GM12801 (cell line): ENCODE data around the gene DOCK7.

Source experiments
- CTCF ChIP-seq: IDR thresholded peaks from one replicate; pipeline ENCODE4 v1.5.1; 2011; ENCODE audit warnings: control low read depth; ENCODE audit not compliant: insufficient read length; ENCODE audit errors: extremely low read depth

Gene DOCK7

DNA sequence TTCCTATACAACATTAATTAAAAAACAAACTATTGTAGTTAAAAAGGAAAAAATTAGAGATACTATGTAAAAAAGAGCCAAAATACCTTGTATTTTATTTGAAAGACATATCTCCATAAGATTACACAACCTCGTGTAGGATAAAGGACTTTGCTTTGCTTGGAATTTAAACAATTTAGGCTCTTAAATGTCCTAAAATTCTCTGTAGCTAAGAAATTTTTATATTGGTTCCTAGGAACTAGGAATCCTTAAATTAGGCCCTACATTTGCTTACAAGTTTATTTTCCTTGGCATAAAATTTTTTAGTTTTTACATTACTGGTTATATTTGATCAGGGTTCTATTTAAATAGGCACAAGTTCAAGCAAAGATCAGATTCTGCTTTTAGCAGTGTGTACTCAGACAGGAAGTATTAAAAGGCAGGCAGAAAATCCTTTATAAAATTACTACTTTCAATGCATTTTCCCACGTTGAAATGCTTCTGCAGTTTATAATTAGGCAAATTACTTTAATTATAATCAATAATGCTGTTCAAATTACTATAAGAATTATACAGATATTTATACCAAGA is 94.3 kb downstream of the DOCK7 start:
- no peak for TF ChIP-seq CTCF

DNA sequence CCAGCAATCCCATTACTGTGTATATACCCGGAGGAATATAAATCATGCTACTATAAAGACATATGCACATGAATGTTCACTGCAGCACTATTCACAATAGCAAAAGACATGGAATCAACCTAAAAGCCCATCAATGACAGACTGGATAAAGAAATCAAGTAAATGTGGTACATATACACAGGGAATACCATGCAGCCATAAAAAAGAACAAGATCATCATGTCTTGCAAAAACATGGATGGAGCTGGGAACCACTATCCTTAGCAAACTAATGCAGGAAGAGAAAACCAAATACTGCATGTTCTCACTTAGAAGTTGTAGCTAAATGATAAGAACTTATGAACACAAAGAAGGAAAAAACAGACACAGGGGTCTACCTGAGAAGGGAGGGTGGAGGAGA is 97.2 kb downstream of the DOCK7 start:
- TF ChIP-seq CTCF: no peak

DNA sequence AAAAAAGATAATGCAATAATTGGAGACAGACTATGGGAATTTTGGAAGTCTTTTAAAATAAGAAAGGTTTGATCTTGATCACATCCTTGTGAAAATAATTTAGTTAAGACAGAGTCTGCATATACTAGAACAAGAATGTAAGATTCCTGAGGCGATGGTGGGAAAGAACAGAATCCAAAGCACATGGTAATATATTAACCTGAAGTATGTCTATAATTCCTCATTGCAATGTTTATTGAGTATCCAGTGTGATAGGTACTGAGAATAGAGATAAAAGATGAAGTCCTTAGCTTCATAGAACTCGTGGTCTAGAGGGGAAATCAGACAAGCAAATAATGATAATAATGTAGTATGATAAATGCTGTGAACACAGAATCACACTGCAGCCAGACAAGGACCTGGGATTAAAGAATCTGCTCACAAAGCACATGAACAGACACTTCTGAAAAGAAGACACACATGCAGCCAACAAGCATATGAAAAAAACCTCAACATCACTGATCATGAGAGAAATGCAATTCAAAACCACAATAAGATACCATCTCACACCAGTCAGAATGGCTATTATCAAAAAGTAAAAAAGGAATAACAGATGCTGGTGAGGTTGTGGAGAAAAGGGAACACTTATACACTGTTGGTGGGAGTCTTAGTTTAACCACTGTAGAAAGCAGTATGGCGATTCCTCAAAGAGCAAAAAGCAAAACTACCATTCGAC is 97.8 kb downstream of the DOCK7 start:
- TF ChIP-seq CTCF: no peak

DNA sequence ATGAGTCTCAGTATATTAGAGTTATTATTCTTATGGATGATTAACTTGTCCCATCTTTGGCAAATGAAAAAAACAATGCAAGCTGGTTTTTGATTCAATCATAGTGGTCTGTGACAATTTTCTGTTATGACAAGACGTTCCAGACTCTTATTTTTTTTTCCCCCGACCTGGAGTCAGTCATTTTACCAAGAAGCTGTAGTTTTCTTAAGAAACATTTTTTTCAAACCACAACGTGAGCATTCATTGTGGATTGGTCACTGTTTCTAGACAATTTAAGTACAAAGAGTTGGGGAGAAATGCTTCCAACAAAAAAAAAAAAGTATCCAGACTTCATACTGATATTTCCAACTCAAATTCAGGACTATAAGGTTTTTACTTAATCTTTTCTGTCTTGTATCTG is 98.9 kb downstream of the DOCK7 start:
- no peak for TF ChIP-seq CTCF

DNA sequence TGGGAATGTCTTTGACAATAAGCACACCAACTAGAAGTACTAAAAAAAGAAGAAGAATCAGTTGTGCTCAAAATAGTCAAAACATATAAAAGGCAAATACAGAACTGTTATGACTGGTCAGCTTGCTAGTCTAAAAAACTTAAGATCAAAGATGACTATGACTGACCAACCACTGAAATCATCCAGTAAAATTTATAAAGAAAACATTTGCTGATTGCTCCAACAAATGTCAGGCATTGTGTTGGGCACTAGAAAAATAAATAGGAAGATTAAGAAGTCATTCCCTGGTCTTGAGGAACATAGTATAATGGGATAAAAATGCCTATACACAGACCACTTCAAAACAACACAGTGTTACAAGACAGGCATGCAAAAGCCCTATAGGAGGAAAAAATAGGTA is 100.2 kb downstream of the DOCK7 start:
- no peak for TF ChIP-seq CTCF

- TF ChIP-seq CTCF: no peak
These were observed 102.6 kb downstream of the DOCK7 start for GRCh38 chr1:62585469-62586155.

DNA sequence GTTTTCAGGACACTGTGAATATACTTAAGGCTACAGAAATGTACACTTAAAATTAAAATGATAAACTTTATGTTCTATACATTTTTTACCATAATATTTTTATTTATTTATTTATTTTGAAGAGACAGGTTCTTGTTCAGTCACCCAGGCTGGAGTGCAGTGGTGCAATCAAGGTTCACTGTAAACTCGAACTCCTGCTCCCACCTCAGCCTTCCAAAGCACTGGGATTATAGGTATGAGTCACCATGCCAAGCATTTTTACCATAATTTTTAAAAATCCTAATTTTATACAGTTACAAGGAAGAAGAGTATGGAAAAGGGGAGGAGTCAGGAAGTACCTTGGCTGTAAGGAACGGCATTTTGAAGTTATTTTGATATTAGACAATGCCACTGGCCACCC is 114.5 kb downstream of the DOCK7 start:
- TF ChIP-seq CTCF: no peak
